Uterus (tissue), 4 donors: ENCODE results near the gene UVRAG. TPM values are rescaled to one million over a fixed set of nuclear protein-coding genes. Genes with fewer than 3 reads are reported as not detected.

Experiments used
- DNase-seq, 2 donors: peaks; one replicate each; pipeline ENCODE4 v3.0.0-alpha.2; 2019 to 2020
- H3K27ac ChIP-seq, 2 donors: fragments of 200-600 bp; sonication (generic); 1 replicate in 1 of 2; 2 replicates in 1 of 2; pipeline ENCODE4 v1.5.1; 2016 to 2018
- H3K27me3 ChIP-seq, 2 donors: fragments of 200-600 bp; sonication (generic); one replicate each; pipeline ENCODE4 v1.5.1; 2018 to 2019; ENCODE audit warnings: control low read depth in 1 of 2
- H3K36me3 ChIP-seq, 2 donors: fragments of 200-600 bp; sonication (generic); one replicate each; pipeline ENCODE4 v1.5.1; 2019; ENCODE audit warnings: control low read depth in 1 of 2
- H3K4me1 ChIP-seq, 2 donors: fragments of 200-600 bp; sonication (generic); one replicate each; pipeline ENCODE4 v1.5.1; 2018 to 2019; ENCODE audit warnings: control low read depth in 1 of 2
- H3K4me3 ChIP-seq, 2 donors: fragments of 200-600 bp; sonication (generic); 1 replicate in 1 of 2; 2 replicates in 1 of 2; pipeline ENCODE4 v1.5.1; 2018 to 2019; ENCODE audit warnings: mild to moderate bottlenecking in 1 of 2
- H3K9me3 ChIP-seq, 2 donors: fragments of 200-600 bp; sonication (generic); one replicate each; pipeline ENCODE4 v1.5.1; 2019; ENCODE audit warnings: control low read depth in 1 of 2
- POLR2A ChIP-seq, 2 donors: fragments of 450-650 bp; IDR thresholded peaks; one replicate each; pipeline ENCODE4 v1.6.1; 2016; ENCODE audit warnings: antibody characterized with exemption in 2 of 2, mild to moderate bottlenecking in 1 of 2, moderate library complexity in 1 of 2
- intact Hi-C: fragments of 100-400 bp; cut with DNase I; formaldehyde crosslinking; loops from one replicate; pipeline ENCODE4 v1.15.1; 2023; ENCODE audit warnings: low total_unique reads
- total RNA-seq, 4 donors: library from RNA; depleted of rRNA in 3 of 4; stranded (reverse); fragments of >200 nt in 3 of 4; gene quantifications; one replicate each; pipeline versions ENCODE4 v1.1.0 to v1.2.4, GENCODE V29; 2014 to 2023
- TF ChIP-seq, protein P1 (sequence below), 4 experiments: fragments of 200-600 bp in 2 of 4; fragments of 450-650 bp in 2 of 4; sonication (generic) in 2 of 4; IDR thresholded peaks; one replicate each; pipeline ENCODE4 v1.5.1; 2016 to 2019; ENCODE audit warnings: antibody characterized with exemption in 4 of 4, mild to moderate bottlenecking in 2 of 4, moderate library complexity in 1 of 4
- donor health status: DM: yes; HTN: yes; CAD: no.

Gene UVRAG
- total RNA-seq, 4 donors from 2014 or later = 14.9 to 42.9 (median 26.4) TPM

DNA sequence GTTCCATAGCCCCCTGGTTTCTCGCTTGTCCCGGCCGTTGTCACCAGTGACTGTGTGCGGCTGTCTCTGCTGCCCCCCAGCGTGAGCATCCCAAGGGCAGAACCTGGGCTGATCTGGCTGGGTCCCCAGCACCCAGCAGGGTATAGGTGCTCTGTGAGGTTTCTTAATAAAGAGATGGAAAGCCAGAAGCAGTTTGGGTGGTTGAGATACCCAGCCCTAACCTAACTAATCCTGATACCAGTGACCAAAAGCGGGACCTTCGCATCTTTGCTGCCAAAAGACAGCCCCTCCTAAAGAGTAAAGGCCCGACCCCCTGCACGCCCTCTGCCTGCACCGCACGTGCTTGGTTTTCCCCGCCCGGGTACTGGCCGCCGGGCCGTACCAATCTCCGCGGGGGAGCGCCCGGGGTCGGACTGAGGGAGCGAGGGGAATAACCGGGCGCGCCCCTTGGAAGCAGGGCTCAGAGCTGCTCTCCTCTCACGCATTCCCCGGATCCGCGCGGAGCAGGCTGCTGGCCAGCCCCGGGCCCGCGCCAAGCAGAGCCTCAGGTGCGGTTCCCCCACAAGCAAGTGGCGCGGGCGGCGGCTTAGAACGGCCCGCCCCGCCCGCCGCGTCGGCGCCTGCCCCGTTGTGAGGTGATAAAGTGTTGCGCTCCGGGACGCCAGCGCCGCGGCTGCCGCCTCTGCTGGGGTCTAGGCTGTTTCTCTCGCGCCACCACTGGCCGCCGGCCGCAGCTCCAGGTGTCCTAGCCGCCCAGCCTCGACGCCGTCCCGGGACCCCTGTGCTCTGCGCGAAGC, 46.7 kb upstream of the UVRAG start, which contains the start of gene DGAT2:
Gene DGAT2, plus strand, starts transcription at position 667 of the 797 bp plus-strand sequence. CDS start 214 bp downstream, outside the sequence.
- H3K27me3 ChIP-seq = no peaks in the 10 kb centered on the region
- TF ChIP-seq POLR2A (IDR thresholded peaks at IDR 0.05) = no peak
- TF ChIP-seq, protein P1, sequence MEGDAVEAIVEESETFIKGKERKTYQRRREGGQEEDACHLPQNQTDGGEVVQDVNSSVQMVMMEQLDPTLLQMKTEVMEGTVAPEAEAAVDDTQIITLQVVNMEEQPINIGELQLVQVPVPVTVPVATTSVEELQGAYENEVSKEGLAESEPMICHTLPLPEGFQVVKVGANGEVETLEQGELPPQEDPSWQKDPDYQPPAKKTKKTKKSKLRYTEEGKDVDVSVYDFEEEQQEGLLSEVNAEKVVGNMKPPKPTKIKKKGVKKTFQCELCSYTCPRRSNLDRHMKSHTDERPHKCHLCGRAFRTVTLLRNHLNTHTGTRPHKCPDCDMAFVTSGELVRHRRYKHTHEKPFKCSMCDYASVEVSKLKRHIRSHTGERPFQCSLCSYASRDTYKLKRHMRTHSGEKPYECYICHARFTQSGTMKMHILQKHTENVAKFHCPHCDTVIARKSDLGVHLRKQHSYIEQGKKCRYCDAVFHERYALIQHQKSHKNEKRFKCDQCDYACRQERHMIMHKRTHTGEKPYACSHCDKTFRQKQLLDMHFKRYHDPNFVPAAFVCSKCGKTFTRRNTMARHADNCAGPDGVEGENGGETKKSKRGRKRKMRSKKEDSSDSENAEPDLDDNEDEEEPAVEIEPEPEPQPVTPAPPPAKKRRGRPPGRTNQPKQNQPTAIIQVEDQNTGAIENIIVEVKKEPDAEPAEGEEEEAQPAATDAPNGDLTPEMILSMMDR (IDR thresholded peaks at IDR 0.05) = peak in 2 of 4 experiments; percentile 9 to 35
- H3K36me3 ChIP-seq = no peaks in the 10 kb centered on the region
- peak within 1 kb of the TSS; percentile 29 to 38 for H3K4me3 ChIP-seq
- H3K4me1 ChIP-seq = peaks cover 0 to 14% of the 10 kb centered on the region in 2 donors
- peak within 1 kb of the TSS in 1 of 2 donors; percentile 33 for H3K27ac ChIP-seq
- no peaks in the 10 kb centered on the region for H3K9me3 ChIP-seq
- peak; percentile 56 to 68 for DNase-seq
- intact Hi-C loops = no loop called here

GRCh38 chr11:75768909-75769771, 45.9 kb upstream of the UVRAG start:
- H3K4me1 ChIP-seq = peaks cover 0 to 14% of the 10 kb centered on the region in 2 donors
- peak overlapping the region in 1 of 2 donors; percentile 33 for H3K27ac ChIP-seq
- peak overlapping the region in 1 of 2 donors; percentile 38 for H3K4me3 ChIP-seq
- H3K9me3 ChIP-seq = no peaks in the 10 kb centered on the region
- no peaks in the 10 kb centered on the region for H3K36me3 ChIP-seq
- no peak for DNase-seq
- H3K27me3 ChIP-seq = no peaks in the 10 kb centered on the region
- intact Hi-C loops = no loop called here
- no peak for TF ChIP-seq POLR2A (IDR thresholded peaks at IDR 0.05)
- TF ChIP-seq, protein P1 (IDR thresholded peaks at IDR 0.05) = no peak

GRCh38 chr11:75770102-75770501, 44.9 kb upstream of the UVRAG start:
- no peaks in the 10 kb centered on the region for H3K36me3 ChIP-seq
- H3K4me3 ChIP-seq = no peak overlapping the region
- H3K27ac ChIP-seq = no peak overlapping the region
- intact Hi-C loops = no loop called here
- TF ChIP-seq, protein P1 (IDR thresholded peaks at IDR 0.05) = no peak
- TF ChIP-seq POLR2A (IDR thresholded peaks at IDR 0.05) = no peak
- DNase-seq = no peak
- H3K27me3 ChIP-seq = no peaks in the 10 kb centered on the region
- no peaks in the 10 kb centered on the region for H3K9me3 ChIP-seq
- peaks cover 0 to 14% of the 10 kb centered on the region in 2 donors for H3K4me1 ChIP-seq

DNA sequence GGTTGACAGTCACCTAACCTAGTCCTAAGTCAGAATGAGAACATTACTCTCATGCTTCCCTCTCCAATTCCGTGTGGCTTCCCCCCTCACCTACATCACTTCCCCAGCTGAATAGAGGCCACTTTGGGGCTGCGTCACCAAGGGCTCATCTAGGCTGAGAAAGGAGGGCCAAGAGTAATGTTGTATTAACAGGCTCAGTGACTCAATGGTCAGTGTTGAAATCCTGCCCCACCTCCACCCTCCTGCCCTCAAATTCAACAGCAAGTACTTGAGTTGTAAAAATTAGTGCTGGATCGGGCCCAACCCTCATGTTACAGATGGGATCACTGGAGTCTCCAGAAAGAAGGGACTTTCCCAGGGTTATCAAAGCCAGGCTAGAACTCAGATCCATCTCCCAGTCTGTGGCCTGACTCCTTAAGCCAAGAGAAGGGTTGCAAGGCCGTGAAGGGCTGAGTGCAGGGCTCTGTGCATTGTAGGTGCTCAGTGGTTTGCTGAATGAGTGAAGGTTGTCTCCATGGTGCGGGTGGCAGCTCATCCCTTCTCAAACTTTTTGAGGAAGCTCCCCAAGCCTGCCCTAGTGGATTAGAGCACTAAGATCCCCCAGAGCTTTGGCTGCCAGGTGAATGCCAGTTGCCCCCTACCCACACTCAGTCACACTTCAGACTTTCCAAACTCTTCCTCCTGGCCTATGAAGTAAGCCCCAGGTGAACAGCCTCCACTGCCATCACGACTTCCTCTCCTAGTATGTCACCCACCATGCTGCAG, 43.2 kb upstream of the UVRAG start:
- Histone ChIP-seq H3K36me3 (no peaks in the 10 kb centered on the region), H3K27me3 (no peaks in the 10 kb centered on the region), H3K4me3 (no peak overlapping the region), H3K9me3 (no peaks in the 10 kb centered on the region), H3K4me1 (peaks cover 0 to 14% of the 10 kb centered on the region in 2 donors), H3K27ac (no peak overlapping the region)
- no peak for TF ChIP-seq POLR2A (IDR thresholded peaks at IDR 0.05)
- TF ChIP-seq, protein P1 (IDR thresholded peaks at IDR 0.05) = no peak
- intact Hi-C loops = no loop called here
- no peak for DNase-seq
